ENCODE measurements around the gene OR8K1. TPM values are rescaled to one million over a fixed set of nuclear protein-coding genes. Genes with fewer than 3 reads are reported as not detected.

Gene OR8K1
- total RNA-seq, 2 donors from 2014 or later: not detected

DNA sequence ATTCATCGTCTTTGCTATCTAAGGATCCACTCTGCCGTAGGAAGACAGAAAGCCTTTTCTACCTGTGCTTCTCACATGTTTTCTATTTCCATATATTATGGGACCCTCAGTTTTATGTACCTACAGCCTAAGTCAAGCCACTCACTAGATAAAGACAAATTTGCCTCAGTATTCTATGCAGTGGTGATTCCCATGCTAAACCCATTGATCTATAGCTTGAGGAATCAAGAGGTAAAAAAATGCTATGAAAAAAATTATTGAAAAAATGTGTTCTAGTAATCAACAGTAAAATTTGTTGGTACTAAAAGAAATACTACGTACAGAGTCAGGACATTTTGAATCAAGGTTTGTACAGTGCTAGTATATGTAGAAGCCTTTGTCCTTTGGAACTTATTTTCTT is 48.5 kb downstream of the OR8K1 start:
- no peak for ATAC-seq (ENCODE audit: insufficient number of reproducible peaks, low FRiP score, low read depth)
- no peak for TF ChIP-seq CTCF (IDR thresholded peaks at IDR 0.05)
- H3K9me3 ChIP-seq: no peaks in the 10 kb centered on the region
- H3K4me3 ChIP-seq: no peak overlapping the region
- H3K27me3 ChIP-seq (replicated peaks; ENCODE audit: insufficient read depth): no peaks in the 10 kb centered on the region
- no peaks in the 10 kb centered on the region for H3K36me3 ChIP-seq
- no peaks in the 10 kb centered on the region for H3K4me1 ChIP-seq (ENCODE audit: control insufficient read depth in 1 of 2, low read depth in 2 of 2)
- no peak for DNase-seq (ENCODE audit: low spot score)
- H3K27ac ChIP-seq: no peak overlapping the region

DNA sequence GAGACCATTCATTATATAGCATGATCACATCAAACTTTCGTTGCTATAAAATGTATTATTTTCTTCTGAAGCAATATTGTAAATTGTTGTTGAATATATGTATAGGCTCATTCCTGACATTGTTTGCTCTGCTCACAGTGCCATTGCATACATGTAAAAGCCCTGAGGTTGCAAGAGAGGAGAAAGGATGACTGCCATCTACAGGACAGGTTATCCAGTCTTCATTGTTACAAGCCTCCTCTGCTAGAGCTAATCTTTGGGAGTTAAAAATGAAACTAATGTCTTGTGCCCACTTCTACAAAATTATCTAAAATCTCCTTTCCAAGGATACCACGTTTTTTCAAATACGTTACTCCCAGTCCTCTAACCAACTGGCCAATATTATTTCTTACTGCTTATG is 50.2 kb downstream of the OR8K1 start:
- no peak overlapping the region for H3K4me3 ChIP-seq
- no peaks in the 10 kb centered on the region for H3K36me3 ChIP-seq
- no peak for TF ChIP-seq CTCF (IDR thresholded peaks at IDR 0.05)
- no peak overlapping the region for H3K27ac ChIP-seq
- ATAC-seq (ENCODE audit: insufficient number of reproducible peaks, low FRiP score, low read depth): no peak
- H3K27me3 ChIP-seq (replicated peaks; ENCODE audit: insufficient read depth): no peaks in the 10 kb centered on the region
- H3K9me3 ChIP-seq: no peaks in the 10 kb centered on the region
- DNase-seq (ENCODE audit: low spot score): no peak
- H3K4me1 ChIP-seq (ENCODE audit: control insufficient read depth in 1 of 2, low read depth in 2 of 2): no peaks in the 10 kb centered on the region

Other genes with a start within 250 kb of the OR8K1 start
- gene OR8H2, start 242.4 kb upstream of the OR8K1 start, total RNA-seq: not detected
- gene OR8H3, start 223.7 kb upstream of the OR8K1 start, total RNA-seq: not detected
- not detected for gene OR8J3, start 205.8 kb upstream of the OR8K1 start, total RNA-seq
- gene OR8K5, start 185.7 kb upstream of the OR8K1 start, total RNA-seq: not detected
- not detected for gene OR5J2, start 169.4 kb upstream of the OR8K1 start, total RNA-seq
- gene OR5T2, start 111.8 kb upstream of the OR8K1 start, total RNA-seq: not detected
- gene OR5T3, start 93.8 kb upstream of the OR8K1 start, total RNA-seq: not detected
- gene OR5T1, start 71.9 kb upstream of the OR8K1 start, total RNA-seq: not detected
- gene OR8H1, start 53.8 kb upstream of the OR8K1 start, total RNA-seq: not detected
- gene OR8K3, start 30.9 kb upstream of the OR8K1 start, total RNA-seq: not detected
- gene OR8J1, start 8.3 kb downstream of the OR8K1 start, total RNA-seq: not detected
- gene OR8U1, start 29.6 kb downstream of the OR8K1 start, total RNA-seq: not detected
- gene OR5AL1, start 66.7 kb downstream of the OR8K1 start, total RNA-seq: not detected
- not detected for gene OR5M3, start 127.3 kb downstream of the OR8K1 start, total RNA-seq
- not detected for gene OR5M8, start 145.3 kb downstream of the OR8K1 start, total RNA-seq
- not detected for gene OR5M11, start 197.2 kb downstream of the OR8K1 start, total RNA-seq
- not detected for gene OR5M10, start 231.7 kb downstream of the OR8K1 start, total RNA-seq

All from thoracic aorta (tissue), 2 donors.